GM21786 (cell line): ENCODE measurements around the gene TTF2.
"Not testable (repeated sequence)": the region's sequence is repeated elsewhere in the genome, so short reads cannot be mapped to it uniquely, and the experiment has no call there.

Source experiments
- ATAC-seq: cut with Tn5 transposase; IDR thresholded peaks from one replicate; pipeline ENCODE4 v1.9.1; 2021; ENCODE audit not compliant: unreplicated experiment

Gene TTF2

GRCh38 chr1:117147856-117148588, 87.9 kb downstream of the TTF2 start:
- ATAC-seq: no peak

GRCh38 chr1:117150316-117150715, 90.2 kb downstream of the TTF2 start:
- ATAC-seq: no peak

DNA sequence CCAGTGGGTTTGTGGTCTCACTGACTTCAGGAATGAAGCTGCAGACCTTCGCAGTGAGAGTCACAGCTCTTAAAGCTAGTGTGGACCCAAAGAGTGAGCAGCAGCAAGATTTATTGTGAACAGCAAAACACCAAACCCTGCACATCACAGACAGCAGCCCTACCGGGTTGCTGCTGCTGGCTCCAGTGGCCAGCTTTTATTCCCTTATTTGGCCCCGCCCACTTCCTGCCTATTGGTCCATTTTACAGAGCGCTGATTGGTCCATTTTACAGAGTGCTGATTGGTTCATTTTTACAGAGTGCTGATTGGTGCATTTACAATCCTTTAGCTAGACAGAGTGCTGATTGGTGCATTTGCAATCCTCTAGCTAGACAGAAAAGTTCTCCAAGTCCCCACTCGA, 91.2 kb downstream of the TTF2 start:
- not testable (repeated sequence) for ATAC-seq
